ACHN (cell line): ENCODE results near the gene QTRT2.

Experiments
- DNase-seq: peaks from one replicate; pipeline ENCODE4 v3.0.0-alpha.2; 2015
- in situ Hi-C: cut with HindIII; loops from 2 replicates; pipeline ENCODE4 v1.10.0; 2017; ENCODE audit warnings: low sequenced_read_pairs, low pct_ligation_motif_present, low pct_unique_long_range_greater_than_20kb

The QTRT2 gene

DNA sequence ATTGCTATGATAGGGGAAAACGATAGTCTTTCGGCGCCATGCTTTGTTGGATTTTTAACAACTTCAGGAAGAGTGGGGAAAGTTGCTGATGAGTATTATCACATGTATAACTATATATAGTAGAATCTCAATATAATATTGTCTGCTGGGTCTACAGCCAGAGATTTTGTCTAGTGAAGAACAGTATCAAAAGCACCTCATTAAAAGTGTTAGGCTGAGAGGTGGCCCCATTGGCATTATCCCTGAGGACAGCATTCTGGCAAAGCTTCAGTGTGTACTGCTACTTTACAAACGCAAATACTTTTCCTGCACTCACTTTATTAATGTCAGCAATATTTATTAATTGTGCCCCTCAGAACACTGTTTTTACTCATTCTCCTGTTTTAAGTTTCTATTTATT is 11.8 kb downstream of the QTRT2 start:
- no peak for DNase-seq
- in situ Hi-C loops: no loop called here

GRCh38 chr3:114071786-114072185 is 15.2 kb downstream of the QTRT2 start:
- in situ Hi-C loops: no loop called here
- DNase-seq: no peak

GRCh38 chr3:114076711-114077110 is 20.2 kb downstream of the QTRT2 start:
- DNase-seq: no peak
- in situ Hi-C loops: no loop called here

DNA sequence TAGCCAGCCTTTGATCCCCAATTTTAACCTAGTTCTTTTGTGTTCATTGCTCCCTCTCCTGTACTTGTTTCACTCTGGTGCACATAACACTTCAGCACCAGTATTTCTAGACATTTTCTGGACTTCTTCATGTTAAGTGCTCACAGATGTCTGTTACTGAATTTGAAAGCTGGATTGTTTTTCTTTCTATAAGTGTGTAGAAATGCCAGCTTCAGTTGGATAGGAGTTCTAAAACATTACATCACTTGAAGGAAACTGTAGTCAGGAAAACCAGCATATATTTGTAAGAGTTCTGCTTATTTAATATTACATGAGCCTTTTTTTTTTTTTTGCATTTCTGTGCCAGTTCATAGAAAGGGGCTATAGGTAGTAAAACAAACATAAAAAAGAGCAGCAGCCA is 21.6 kb downstream of the QTRT2 start:
- in situ Hi-C loops: no loop called here

DNA sequence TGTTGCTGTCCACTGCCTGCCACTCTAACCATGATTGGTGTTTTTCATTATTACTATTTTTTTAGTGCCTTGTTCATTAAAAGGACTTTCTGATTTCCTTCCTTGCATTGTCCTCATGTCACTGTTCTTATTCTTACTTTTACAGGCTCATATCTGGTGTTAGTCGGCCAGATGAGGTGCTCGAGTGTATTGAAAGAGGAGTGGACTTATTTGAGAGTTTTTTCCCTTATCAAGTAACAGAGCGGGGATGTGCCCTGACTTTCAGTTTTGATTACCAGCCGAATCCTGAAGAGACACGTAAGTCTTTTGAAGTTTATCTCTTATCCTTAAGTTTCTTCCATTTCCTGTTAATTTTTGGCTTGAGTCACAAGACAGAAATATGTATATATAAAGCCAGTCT is 23.2 kb downstream of the QTRT2 start:
- in situ Hi-C loops: no loop called here
- DNase-seq: no peak

More for the DNA sequence above, 21.6 kb downstream of the QTRT2 start:
- DNase-seq: no peak

DNA sequence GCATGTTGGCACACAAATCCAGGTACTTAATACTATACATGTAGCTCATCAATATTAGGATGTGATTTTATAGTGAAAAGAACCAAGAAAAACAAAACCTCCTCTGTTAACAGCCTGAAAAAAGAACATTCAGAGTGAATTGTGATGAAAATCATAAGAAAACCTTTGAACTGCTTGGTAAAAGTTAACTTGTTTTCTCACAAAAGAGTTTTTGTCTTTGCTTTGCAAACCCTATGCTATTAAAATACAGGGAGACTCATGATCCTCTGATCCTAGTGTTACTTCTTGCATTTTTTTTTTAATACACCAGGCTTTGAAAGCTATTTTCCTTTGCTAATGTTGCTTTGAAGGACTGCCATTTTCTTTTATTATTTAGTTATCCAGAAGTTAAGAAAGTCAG is 23.7 kb downstream of the QTRT2 start:
- DNase-seq: no peak
- in situ Hi-C loops: no loop called here

GRCh38 chr3:114081037-114081436 is 24.5 kb downstream of the QTRT2 start:
- in situ Hi-C loops: no loop called here
- DNase-seq: no peak

- in situ Hi-C loops: no loop called here
- DNase-seq: no peak
Measured at GRCh38 chr3:114083112-114083511, 26.6 kb downstream of the QTRT2 start.

DNA sequence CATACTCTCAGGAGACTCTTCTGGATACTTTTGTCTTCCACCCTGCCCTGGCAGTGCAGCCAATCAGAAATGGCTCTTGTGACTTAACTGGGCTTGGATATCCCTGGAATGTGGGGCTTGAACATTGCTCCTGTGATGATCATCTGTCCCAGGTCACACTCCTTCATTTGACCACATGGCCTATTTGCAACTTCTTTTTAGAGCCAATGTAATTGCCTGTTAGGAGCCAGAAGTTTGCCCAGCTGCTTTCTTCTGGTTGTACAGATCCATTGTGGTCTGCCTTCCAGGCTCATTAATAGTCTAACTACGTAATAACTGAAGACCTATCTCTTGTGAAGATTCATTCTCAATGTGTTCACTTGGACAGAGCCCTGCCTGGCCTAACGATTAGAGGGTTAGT is 29.8 kb downstream of the QTRT2 start:
- in situ Hi-C loops: no loop called here
- DNase-seq: no peak

GRCh38 chr3:114089675-114090074 is 33.1 kb downstream of the QTRT2 start:
- no peak for DNase-seq
- in situ Hi-C loops: no loop called here

- in situ Hi-C loops: no loop called here
- no peak for DNase-seq
Measured at GRCh38 chr3:114092151-114093015, 35.8 kb downstream of the QTRT2 start.

DNA sequence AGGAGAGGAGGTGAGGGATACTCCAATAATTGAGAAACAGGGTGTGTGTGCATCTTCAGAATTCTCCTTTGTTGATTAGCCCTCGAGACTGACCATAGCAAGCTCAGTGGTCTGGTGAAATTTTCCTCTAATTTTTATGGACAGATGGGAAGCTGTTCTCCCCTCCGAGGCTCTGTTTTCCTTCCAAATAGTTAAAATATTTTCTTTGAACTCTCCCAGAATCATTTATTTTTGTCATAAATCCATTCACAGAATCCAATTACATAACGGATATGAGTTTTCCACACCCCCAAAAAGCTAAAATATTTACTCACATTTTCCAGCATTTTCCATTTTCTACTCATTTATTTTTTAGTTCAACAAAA is 36.5 kb downstream of the QTRT2 start:
- DNase-seq: no peak
- in situ Hi-C loops: no loop called here

GRCh38 chr3:114093596-114093995 is 37.1 kb downstream of the QTRT2 start:
- DNase-seq: peak; percentile 12
- in situ Hi-C loops: no loop called here

GRCh38 chr3:114095796-114096195 is 39.3 kb downstream of the QTRT2 start:
- in situ Hi-C loops: no loop called here
- no peak for DNase-seq

DNA sequence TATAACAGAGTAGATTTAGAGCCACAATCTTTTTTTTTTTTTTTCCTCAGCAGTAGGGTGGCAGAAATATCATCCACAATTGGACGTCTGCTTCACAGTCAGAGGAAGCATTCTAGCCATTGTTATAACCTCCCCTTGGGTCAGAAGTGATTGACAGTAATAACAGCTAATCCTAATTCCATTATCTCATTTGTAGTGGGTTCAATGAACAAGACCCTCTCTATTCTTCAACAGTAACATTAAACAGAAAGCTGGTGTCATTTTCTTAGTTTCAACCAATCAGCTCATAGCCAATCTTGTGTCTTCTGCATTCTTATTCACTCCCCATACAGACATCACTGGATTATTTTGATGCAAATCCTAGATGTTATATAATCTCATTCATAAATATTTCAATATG is 44.6 kb downstream of the QTRT2 start:
- DNase-seq: no peak
- in situ Hi-C loops: no loop called here

GRCh38 chr3:114103181-114103580 is 46.6 kb downstream of the QTRT2 start:
- in situ Hi-C loops: no loop called here

GRCh38 chr3:114103858-114104257 is 47.3 kb downstream of the QTRT2 start:
- in situ Hi-C loops: no loop called here

More at GRCh38 chr3:114103181-114103580, 46.6 kb downstream of the QTRT2 start:
- no peak for DNase-seq

DNA sequence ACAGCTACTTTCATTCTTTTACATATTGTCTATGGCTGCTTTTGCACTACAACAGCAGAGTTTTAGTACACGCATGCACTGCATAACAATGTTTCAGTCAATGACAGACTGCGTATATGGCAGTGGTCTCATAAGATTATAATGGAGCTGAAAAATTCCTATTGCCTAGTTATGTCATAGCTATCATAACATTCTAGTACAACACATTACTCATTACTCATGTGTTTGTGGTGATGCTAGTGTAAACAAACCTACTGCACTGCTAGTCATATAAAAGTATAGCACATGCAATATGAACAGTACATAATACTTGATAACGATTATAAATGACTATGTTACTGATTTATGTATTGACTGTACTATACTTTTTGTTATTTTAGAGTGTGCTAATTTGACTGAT is 47.9 kb downstream of the QTRT2 start:
- in situ Hi-C loops: no loop called here
- DNase-seq: no peak

More at GRCh38 chr3:114103858-114104257, 47.3 kb downstream of the QTRT2 start:
- no peak for DNase-seq

- DNase-seq: no peak
- in situ Hi-C loops: no loop called here
Measured at GRCh38 chr3:114108137-114108536, 51.6 kb downstream of the QTRT2 start.

GRCh38 chr3:114110439-114110838 is 53.9 kb downstream of the QTRT2 start:
- DNase-seq: no peak
- in situ Hi-C loops: no loop called here
